K562 (cell line): ENCODE results near the gene TCOF1. TPM values are rescaled to one million over a fixed set of nuclear protein-coding genes. Genes with fewer than 3 reads are reported as not detected.

Experiments used
- ATAC-seq: fragments of 200-7000 bp; cut with Tn5 transposase; 3 replicates; pipeline ENCODE4 v1.9.1; 2020; ENCODE audit warnings: moderate library complexity
- BruUV-seq: library from RNA; stranded (reverse); fragments of 400-500 nt; replicated peaks from 2 replicates; lab custom pipeline; 2021; lab: Mats Ljungman, UMichigan
- CTCF ChIA-PET: fragments of 300-600 bp; formaldehyde crosslinking; extraction: SDS; loops from one replicate; lab custom pipeline; 2021; ENCODE audit warnings: low intra/inter-chr PET ratio; lab: Yijun Ruan, JAX
- POLR2A ChIA-PET: fragments of 300-600, 350-650 bp; sonication (Branson Sonifier 250); formaldehyde crosslinking; extraction: SDS; loops from one replicate; lab custom pipeline; 2021; ENCODE audit warnings: antibody characterized with exemption, inconsistent platforms; lab: Yijun Ruan, JAX
- DNase-seq, 4 experiments: peaks; one replicate each; pipeline versions ENCODE4 v3.0.0 to v3.0.0-alpha.2; 2011 to 2018; ENCODE audit warnings: low spot score in 3 of 4, mixed read lengths in 3 of 4; ENCODE audit errors: extremely low read depth in 1 of 4
- FAIRE-seq: peaks from 2 replicates; lab custom pipeline; 2011; peaks lifted over from hg19 to GRCh38; lab: Jason Lieb, UNC
- H2AFZ ChIP-seq: 2 replicates; pipeline ENCODE4 v1.6.0; 2011; ENCODE audit warnings: low read depth, low read length, control low read depth, inconsistent platforms
- H3K27ac ChIP-seq: fragments of 200-600 bp; 3 replicates; pipeline ENCODE4 v1.8.0; 2011; ENCODE audit warnings: low read depth, mild to moderate bottlenecking, control low read depth, inconsistent platforms, low read length, moderate library complexity, mixed read lengths; ENCODE audit errors: extremely low read depth
- H3K27me3 ChIP-seq, 2 experiments: fragments of 300-600 bp in 1 of 2; 2 replicates in 1 of 2; 3 replicates in 1 of 2; pipeline versions ENCODE4 v1.6.0 to v1.8.0; 2011; ENCODE audit warnings: inconsistent platforms in 2 of 2, low read length in 2 of 2, mild to moderate bottlenecking in 1 of 2, mixed read lengths in 1 of 2, moderate library complexity in 1 of 2; ENCODE audit not compliant: control insufficient read depth in 2 of 2, insufficient read depth in 2 of 2
- H3K36me3 ChIP-seq: fragments of 300-600 bp; 3 replicates; pipeline ENCODE4 v1.8.0; 2011; ENCODE audit warnings: mild to moderate bottlenecking, low read length, inconsistent platforms; ENCODE audit not compliant: control insufficient read depth, insufficient read depth
- H3K4me1 ChIP-seq, 2 experiments: fragments of 200-600 bp in 1 of 2; replicated peaks in 1 of 2; 2 replicates in 1 of 2; 3 replicates in 1 of 2; pipeline versions ENCODE4 v1.5.1 to v1.8.0; 2011; ENCODE audit warnings: inconsistent platforms in 2 of 2, low read length in 2 of 2, mild to moderate bottlenecking in 1 of 2, mixed read lengths in 1 of 2, moderate library complexity in 1 of 2; ENCODE audit not compliant: control insufficient read depth in 2 of 2, insufficient read depth in 2 of 2
- H3K4me2 ChIP-seq: 2 replicates; pipeline ENCODE4 v1.6.1; 2011; ENCODE audit warnings: low read length, control low read depth, inconsistent platforms, mixed read lengths; ENCODE audit not compliant: insufficient read depth
- H3K4me3 ChIP-seq: fragments of 200-600 bp; sonication (generic), shearing (Covaris generic); 2 replicates; pipeline ENCODE4 v1.5.1; 2016; ENCODE audit warnings: control low read depth, inconsistent platforms
- H3K79me2 ChIP-seq: fragments of 200-600 bp; 3 replicates; pipeline ENCODE4 v1.8.0; 2011; ENCODE audit warnings: low read length, inconsistent platforms; ENCODE audit not compliant: control insufficient read depth, insufficient read depth
- H3K9ac ChIP-seq, 2 experiments: 2 replicates each; pipeline versions ENCODE4 v1.6.0 to v1.6.1; 2011; ENCODE audit warnings: low read depth in 2 of 2, low read length in 2 of 2, control low read depth in 1 of 2, inconsistent platforms in 1 of 2, mild to moderate bottlenecking in 1 of 2, mixed read lengths in 1 of 2; ENCODE audit not compliant: insufficient read depth in 1 of 2
- H3K9me1 ChIP-seq: one replicate; pipeline ENCODE4 v1.6.0; 2011; ENCODE audit warnings: inconsistent platforms, mild to moderate bottlenecking, low read length, moderate library complexity; ENCODE audit not compliant: control insufficient read depth, insufficient read depth
- H3K9me3 ChIP-seq: replicated peaks from 2 replicates; pipeline ENCODE4 v1.5.1; 2011; ENCODE audit warnings: low read depth, low read length, inconsistent platforms; ENCODE audit not compliant: control insufficient read depth, insufficient read depth
- H4K20me1 ChIP-seq: replicated peaks from 2 replicates; pipeline ENCODE4 v1.6.1; 2011; ENCODE audit warnings: low read length, inconsistent platforms, mixed read lengths; ENCODE audit not compliant: control insufficient read depth, insufficient read depth
- BCOR ChIP-seq: fragments of 450-650 bp; IDR thresholded peaks from 2 replicates; pipeline ENCODE4 v1.6.1; 2016
- CGGBP1 ChIP-seq: fragments of 250-450 bp; sonication (Bioruptor Pico); IDR thresholded peaks from 2 replicates; pipeline ENCODE4 v1.9.0; 2021; ENCODE audit warnings: mild to moderate bottlenecking
- JUN ChIP-seq, 2 experiments: sonication (generic) in 1 of 2; formaldehyde crosslinking in 1 of 2; IDR thresholded peaks; 2 replicates each; pipeline versions ENCODE4 v1.6.1 to v1.8.0; 2012 to 2022; ENCODE audit warnings: borderline replicate concordance in 2 of 2, mild to moderate bottlenecking in 2 of 2, improper control_type of control experiment in 1 of 2, low read depth in 1 of 2, low read length in 1 of 2, missing genetic modification reagents in 1 of 2
- KAT2B ChIP-seq: IDR thresholded peaks from one replicate; pipeline ENCODE4 v1.6.1; 2012; ENCODE audit warnings: low read depth, mild to moderate bottlenecking, control low read depth, inconsistent platforms, low read length, moderate library complexity
- MBD2 ChIP-seq: sonication (generic); IDR thresholded peaks from 2 replicates; pipeline ENCODE4 v1.6.1; 2016; ENCODE audit warnings: low read depth, borderline replicate concordance
- MTA2 ChIP-seq: fragments of 450-650 bp; IDR thresholded peaks from 2 replicates; pipeline ENCODE4 v1.6.1; 2016; ENCODE audit warnings: low read depth
- NFIC ChIP-seq: fragments of 450-650 bp; IDR thresholded peaks from 2 replicates; pipeline ENCODE4 v1.6.1; 2017; ENCODE audit warnings: mild to moderate bottlenecking, inconsistent platforms
- PHF20 ChIP-seq: fragments of 450-650 bp; IDR thresholded peaks from 2 replicates; pipeline ENCODE4 v1.6.1; 2018; ENCODE audit not compliant: partially characterized antibody
- ZNF140 ChIP-seq: fragments of 250-450 bp; sonication (Bioruptor Pico); IDR thresholded peaks from 2 replicates; pipeline ENCODE4 v1.8.0; 2021; ENCODE audit warnings: moderate library complexity, mild to moderate bottlenecking, inconsistent platforms
- WGBS: fragments of 100-300 bp; shearing (Covaris generic); methylation state at CpG from one replicate; pipeline ENCODE4 v1.1.6; 2016; ENCODE audit warnings: low coverage, mixed read lengths; ENCODE audit not compliant: insufficient coverage; ENCODE audit errors: missing lambda C conversion rate; 5-methylcytosine and 5-hydroxymethylcytosine counted together
- in situ Hi-C: fragments of 300-500 bp; cut with MboI; formaldehyde crosslinking; loops from 4 replicates; pipeline ENCODE4 v1.15.0; 2018; ENCODE audit warnings: inconsistent platforms, mixed read lengths
- intact Hi-C: fragments of 100-400 bp; cut with micrococcal nuclease; formaldehyde crosslinking; loops from 2 replicates; pipeline ENCODE4 v1.14.2; 2022
- polyA plus RNA-seq, 8 experiments: library from polyadenylated mRNA; depleted of rRNA in 4 of 8; stranded (reverse) in 5 of 8; unstranded in 3 of 8; fragments of >200 nt; fragmentation: Nextera tagmentation in 2 of 8; fragmentation: Illumina TruSeq in 1 of 8; extraction: Ambion mirVana in 2 of 8; extraction: Trizol in 1 of 8; gene quantifications; 2 replicates each; pipeline versions ENCODE4 v1.2.1 to v1.2.3, GENCODE V29; 2011 to 2014; ENCODE audit warnings: inconsistent platforms in 1 of 8, missing spikeins in 1 of 8
- total RNA-seq, 7 experiments: library from RNA; depleted of rRNA in 6 of 7; stranded (reverse); fragments of >200 nt in 6 of 7; fragmentation: Illumina TruSeq in 2 of 7; extraction: Trizol in 2 of 7; gene quantifications; 2 replicates each; pipeline versions ENCODE4 v1.2.1 to v1.2.3, GENCODE V29; 2011 to 2021; ENCODE audit warnings: low replicate concordance in 1 of 7

TCOF1 gene
- total and polyA plus RNA-seq, 9 of the 15 experiments (the other 6 are each of a cell fraction or from before 2014, with no cell fraction given): 9.8 to 134 (median 61.7) TPM

- WGBS: 0% methylated on average over 1 of the region's 1 CpG
- no peaks in the 10 kb centered on the region for H3K9me3 ChIP-seq
- H3K27me3 ChIP-seq: peaks cover 26 to 38% of the 10 kb centered on the region in 2 experiments
- POLR2A ChIA-PET: interaction anchor here (0.6 to 2.9 kb wide), 3 partner anchors 10 to 25 kb away, joined by 3 to 7 read pairs (median 7); no protein-coding TSS in a partner anchor
- TF ChIP-seq PHF20 (no peak), BCOR (no peak), KAT2B (no peak), ZNF140 (no peak), MTA2 (no peak), JUN (IDR thresholded peaks at IDR 0.05; ENCODE audit: borderline replicate concordance, low read depth, low read length) (no peak), JUN (CRISPR knock-in tag; IDR thresholded peaks at IDR 0.05; ENCODE audit: borderline replicate concordance) (no peak), CGGBP1 (CRISPR knock-in tag) (no peak), MBD2 (no peak), NFIC (no peak)
- H2AFZ ChIP-seq: no peak overlapping the region
- ATAC-seq: no peak
- CTCF ChIA-PET: no interaction called here
- intact Hi-C loops: no loop called here
- H3K4me2 ChIP-seq: no peak overlapping the region
- H3K9ac ChIP-seq: no peak overlapping the region
- H4K20me1 ChIP-seq: no peaks in the 10 kb centered on the region; the same call in 1 of the 2 replicates
- H3K4me3 ChIP-seq: no peak overlapping the region
- no peaks in the 10 kb centered on the region for H3K36me3 ChIP-seq
- no TSS peak for BruUV-seq
- FAIRE-seq: no peak
- DNase-seq: no peak
- no peaks in the 10 kb centered on the region for H3K79me2 ChIP-seq
- H3K27ac ChIP-seq: no peak overlapping the region
- H3K9me1 ChIP-seq: no peaks in the 10 kb centered on the region
- in situ Hi-C loops: no loop called here
- H3K4me1 ChIP-seq: no peaks in the 10 kb centered on the region
Observed at GRCh38 chr5:150309886-150310239, 47.6 kb upstream of the TCOF1 start.
